Loucy (cell line): ENCODE data around the gene CNIH4.

Source experiments
- H2AFZ ChIP-seq: fragments of 200-600 bp; sonication (generic); 2 replicates; pipeline ENCODE4 v1.6.0; 2016; ENCODE audit warnings: antibody characterized with exemption, mild to moderate bottlenecking, low read length, moderate library complexity
- H3F3A ChIP-seq: fragments of 200-600 bp; 2 replicates; pipeline ENCODE4 v1.6.0; 2016; ENCODE audit warnings: antibody characterized with exemption, low read depth, mild to moderate bottlenecking
- H3K27me3 ChIP-seq: fragments of 200-600 bp; sonication (generic); 2 replicates; pipeline ENCODE4 v1.6.1; 2014; ENCODE audit warnings: low read length, mild to moderate bottlenecking; ENCODE audit not compliant: insufficient read depth, poor library complexity, severe bottlenecking
- H3K36me3 ChIP-seq: fragments of 200-600 bp; sonication (generic); 2 replicates; pipeline ENCODE4 v1.6.1; 2016; ENCODE audit warnings: low read length; ENCODE audit not compliant: insufficient read depth
- H3K4me1 ChIP-seq: fragments of 200-600 bp; sonication (generic); 2 replicates; pipeline ENCODE4 v1.5.1; 2014; ENCODE audit warnings: low read length, mild to moderate bottlenecking; ENCODE audit not compliant: insufficient read depth, poor library complexity, severe bottlenecking
- H3K4me2 ChIP-seq: fragments of 200-600 bp; sonication (generic); 2 replicates; pipeline ENCODE4 v1.6.0; 2014; ENCODE audit warnings: antibody characterized with exemption, low read length, low read depth, mild to moderate bottlenecking; ENCODE audit not compliant: poor library complexity, severe bottlenecking
- H3K4me3 ChIP-seq: fragments of 200-600 bp; sonication (generic); 2 replicates; pipeline ENCODE4 v1.5.1; 2014; ENCODE audit warnings: low read length, mild to moderate bottlenecking, mixed read lengths; ENCODE audit not compliant: poor library complexity, severe bottlenecking
- H3K79me2 ChIP-seq: fragments of 200-600 bp; sonication (generic); 2 replicates; pipeline ENCODE4 v1.6.1; 2014; ENCODE audit warnings: low read length; ENCODE audit not compliant: insufficient read depth
- H3K9ac ChIP-seq: fragments of 200-600 bp; sonication (generic); 2 replicates; pipeline ENCODE4 v1.6.0; 2014; ENCODE audit warnings: mild to moderate bottlenecking, low read depth, low read length, moderate library complexity; ENCODE audit not compliant: poor library complexity, severe bottlenecking
- H3K9me2 ChIP-seq: fragments of 200-600 bp; sonication (generic); replicated peaks from 2 replicates; pipeline ENCODE4 v1.6.1; 2016; ENCODE audit warnings: low read depth, low read length, mixed read lengths
- H3K9me3 ChIP-seq: fragments of 200-600 bp; sonication (generic); 2 replicates; pipeline ENCODE4 v1.6.1; 2014; ENCODE audit warnings: mild to moderate bottlenecking, antibody characterized with exemption, low read length, low read depth; ENCODE audit not compliant: insufficient read depth
- H4K20me1 ChIP-seq: fragments of 200-600 bp; sonication (generic); 2 replicates; pipeline ENCODE4 v1.6.0; 2014; ENCODE audit warnings: antibody characterized with exemption, low read length, mild to moderate bottlenecking; ENCODE audit not compliant: insufficient read depth, poor library complexity, severe bottlenecking
- CTCF ChIP-seq: fragments of 200-600 bp; sonication (generic); conservative IDR thresholded peaks from 2 replicates; pipeline ENCODE4 v1.5.1; 2014; ENCODE audit warnings: mild to moderate bottlenecking, antibody characterized with exemption, low read length
- EZH2phosphoT487 ChIP-seq: fragments of 200-600 bp; IDR thresholded peaks from 2 replicates; pipeline ENCODE4 v1.6.1; 2018; ENCODE audit warnings: antibody characterized with exemption, mild to moderate bottlenecking, moderate library complexity, borderline replicate concordance

Gene CNIH4

DNA sequence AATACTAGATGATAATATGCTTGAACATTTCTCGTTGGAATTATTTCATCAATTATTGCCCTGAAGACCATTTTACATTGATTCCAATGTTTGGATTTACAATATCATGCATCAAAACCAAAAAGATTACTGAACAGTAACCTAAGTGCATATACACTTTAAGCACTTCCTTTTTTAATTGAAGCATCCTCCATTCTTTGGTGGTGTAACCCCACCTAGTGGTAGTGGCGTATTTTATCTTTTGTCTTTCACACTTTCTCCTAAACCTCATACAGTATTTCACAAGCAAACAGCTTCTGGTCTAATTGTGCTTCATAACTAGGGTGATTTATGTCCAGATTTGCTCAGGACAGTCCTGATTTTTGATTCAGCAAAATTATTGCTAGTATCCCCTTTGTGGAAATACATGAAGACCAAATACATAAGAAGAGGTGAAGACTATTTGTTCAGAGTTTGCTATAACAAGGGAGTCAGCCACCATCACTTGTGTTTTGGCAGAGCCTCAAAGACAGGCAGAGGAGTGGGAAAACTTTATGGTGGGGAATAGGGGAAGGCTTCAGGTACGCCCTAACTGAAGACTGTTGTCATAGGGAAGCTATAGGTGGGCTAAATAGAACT lies 23.3 kb upstream of the CNIH4 start:
- Histone ChIP-seq H3K9me3 (no peaks in the 10 kb centered on the region), H3K79me2 (peaks cover 16% of the 10 kb centered on the region), H2AFZ (peak overlapping the region; percentile 80), H3K4me3 (peak overlapping the region; percentile 52), H3F3A (no peaks in the 10 kb centered on the region), H3K9me2 (no peaks in the 10 kb centered on the region), H3K9ac (peak overlapping the region; percentile 13), H3K4me1 (peaks cover 22% of the 10 kb centered on the region), H3K4me2 (peak overlapping the region; percentile 76), H3K27me3 (no peaks in the 10 kb centered on the region), H3K36me3 (no peaks in the 10 kb centered on the region), H4K20me1 (peaks cover 8% of the 10 kb centered on the region)
- peak; percentile 82 for TF ChIP-seq CTCF
- TF ChIP-seq EZH2phosphoT487: no peak

GRCh38 chr1:224333939-224334786 lies 22.5 kb upstream of the CNIH4 start:
- Histone ChIP-seq H3K4me2 (peak overlapping the region; percentile 76), H3K9me2 (no peaks in the 10 kb centered on the region), H2AFZ (peak overlapping the region; percentile 80)

GRCh38 chr1:224338150-224338838 lies 18.4 kb upstream of the CNIH4 start:
- H3K79me2 ChIP-seq: no peaks in the 10 kb centered on the region
- no peaks in the 10 kb centered on the region for H3K27me3 ChIP-seq
- no peak for TF ChIP-seq CTCF
- no peak for TF ChIP-seq EZH2phosphoT487
- peaks cover 12% of the 10 kb centered on the region for H3K4me1 ChIP-seq
- H3F3A ChIP-seq: no peaks in the 10 kb centered on the region
- H3K9ac ChIP-seq: no peak overlapping the region
- no peak overlapping the region for H2AFZ ChIP-seq
- H3K36me3 ChIP-seq: no peaks in the 10 kb centered on the region
- no peak overlapping the region for H3K4me3 ChIP-seq
- H4K20me1 ChIP-seq: no peaks in the 10 kb centered on the region
- H3K4me2 ChIP-seq: no peak overlapping the region
- H3K9me3 ChIP-seq: no peaks in the 10 kb centered on the region
- H3K9me2 ChIP-seq: no peaks in the 10 kb centered on the region

More at GRCh38 chr1:224333939-224334786, 22.5 kb upstream of the CNIH4 start:
- Histone ChIP-seq H4K20me1 (peaks cover under 1% of the 10 kb centered on the region), H3K4me3 (peak overlapping the region; percentile 52), H3K4me1 (peaks cover 18% of the 10 kb centered on the region), H3K9me3 (no peaks in the 10 kb centered on the region), H3K9ac (peak overlapping the region; percentile 13), H3K36me3 (no peaks in the 10 kb centered on the region), H3F3A (no peaks in the 10 kb centered on the region), H3K79me2 (peaks cover 8% of the 10 kb centered on the region), H3K27me3 (no peaks in the 10 kb centered on the region)
- TF ChIP-seq EZH2phosphoT487: no peak
- TF ChIP-seq CTCF: no peak
